ENCODE measurements around the gene SOD3. TPM values are rescaled to one million over a fixed set of nuclear protein-coding genes. Genes with fewer than 3 reads are reported as not detected.

SOD3 gene
- total and polyA plus RNA-seq, 10 of the 15 experiments (the other 5 are each of a cell fraction or from before 2014, with no cell fraction given), result not detected

DNA sequence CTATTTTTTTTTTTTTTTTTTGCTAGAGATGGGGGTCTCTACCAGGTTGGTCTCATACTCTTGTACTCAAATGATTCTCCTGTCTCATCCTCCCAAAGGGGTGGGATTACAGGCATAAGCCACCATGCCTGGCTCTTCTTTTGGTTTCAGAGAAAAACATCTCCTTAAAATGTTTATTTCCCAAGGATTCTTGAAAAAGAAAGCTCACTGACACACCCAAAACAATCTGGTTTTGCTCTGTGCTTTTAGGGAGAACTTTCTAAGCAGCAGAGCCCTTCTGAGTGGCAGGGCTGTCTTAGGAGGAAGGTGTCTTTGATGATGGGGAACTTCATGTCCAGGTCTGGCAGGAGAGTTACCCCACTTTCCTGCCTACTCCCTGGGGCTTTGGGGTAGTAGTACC is 1.2 kb downstream of the SOD3 start:
- Histone ChIP-seq H3K4me2 (ENCODE audit: control insufficient read depth, insufficient read depth) (no peak overlapping the region), H3K9ac (ENCODE audit: control insufficient read depth, insufficient read depth, low read length) (no peak overlapping the region), H4K20me1 (ENCODE audit: control insufficient read depth, insufficient read depth) (no peaks in the 10 kb centered on the region), H3K27ac (ENCODE audit: control insufficient read depth, insufficient read depth) (no peak overlapping the region), H3K36me3 (ENCODE audit: control insufficient read depth in 2 of 2, insufficient read depth in 2 of 2, low read length in 1 of 2) (no peaks in the 10 kb centered on the region), H2AFZ (ENCODE audit: control insufficient read depth, low read depth, low read length) (no peak overlapping the region), H3K79me2 (ENCODE audit: control insufficient read depth, insufficient read depth, low read length) (no peaks in the 10 kb centered on the region), H3K27me3 (replicated peaks in 1 of 2; ENCODE audit: control insufficient read depth in 2 of 2, insufficient read depth in 2 of 2, low read length in 1 of 2) (peaks cover 0 to 2% of the 10 kb centered on the region in 2 experiments; a peak in 1 of 4 replicates), H3K4me3 (no peak overlapping the region), H3K9me3 (replicated peaks; ENCODE audit: control insufficient read depth, insufficient read depth, low read length) (no peaks in the 10 kb centered on the region; the same call in 2 of the 3 replicates), H3K4me1 (ENCODE audit: control insufficient read depth, insufficient read depth, low read length) (no peaks in the 10 kb centered on the region)
- ChIA-PET SMC1A (ENCODE audit: uncharacterized antibody, unreplicated experiment) (no interaction called here), RAD21 (ENCODE audit: unreplicated experiment) (no interaction called here), POLR2A (interaction anchor here (0.6 kb wide), 1 partner anchor 9 kb away, joined by 3 read pairs; no protein-coding TSS in a partner anchor), CTCF (no interaction called here)
- in situ Hi-C loops (cut with MboI) (no loop called here), intact Hi-C loops (cut with micrococcal nuclease; ENCODE audit: unreplicated experiment) (no loop called here)
- DNase-seq (ENCODE audit: low read depth, low spot score) (no peak), FAIRE-seq (no peak), ATAC-seq (no peak)
- TF ChIP-seq NR2C2 (IDR thresholded peaks at IDR 0.05; ENCODE audit: borderline replicate concordance, control insufficient read depth, insufficient read length, low read depth) (no peak), HDGF (IDR thresholded peaks at IDR 0.05) (no peak), PAX5 (IDR thresholded peaks at IDR 0.05; ENCODE audit: borderline replicate concordance, low read depth, low read length) (no peak), BACH1 (IDR thresholded peaks at IDR 0.05; ENCODE audit: borderline replicate concordance) (no peak), MTA2 (IDR thresholded peaks at IDR 0.05; ENCODE audit: low read depth) (no peak), ASH2L (IDR thresholded peaks at IDR 0.05; ENCODE audit: borderline replicate concordance, low read depth) (no peak), RBBP5 (conservative IDR thresholded peaks at IDR 0.05) (no peak), ATF7 (IDR thresholded peaks at IDR 0.05; ENCODE audit: low read depth) (no peak), SP1 (IDR thresholded peaks at IDR 0.05; ENCODE audit: low read depth, low read length) (no peak), ZNF384 (IDR thresholded peaks at IDR 0.05; ENCODE audit: borderline replicate concordance, low read depth, low read length) (no peak)
- TF ChIP-seq, protein P1, sequence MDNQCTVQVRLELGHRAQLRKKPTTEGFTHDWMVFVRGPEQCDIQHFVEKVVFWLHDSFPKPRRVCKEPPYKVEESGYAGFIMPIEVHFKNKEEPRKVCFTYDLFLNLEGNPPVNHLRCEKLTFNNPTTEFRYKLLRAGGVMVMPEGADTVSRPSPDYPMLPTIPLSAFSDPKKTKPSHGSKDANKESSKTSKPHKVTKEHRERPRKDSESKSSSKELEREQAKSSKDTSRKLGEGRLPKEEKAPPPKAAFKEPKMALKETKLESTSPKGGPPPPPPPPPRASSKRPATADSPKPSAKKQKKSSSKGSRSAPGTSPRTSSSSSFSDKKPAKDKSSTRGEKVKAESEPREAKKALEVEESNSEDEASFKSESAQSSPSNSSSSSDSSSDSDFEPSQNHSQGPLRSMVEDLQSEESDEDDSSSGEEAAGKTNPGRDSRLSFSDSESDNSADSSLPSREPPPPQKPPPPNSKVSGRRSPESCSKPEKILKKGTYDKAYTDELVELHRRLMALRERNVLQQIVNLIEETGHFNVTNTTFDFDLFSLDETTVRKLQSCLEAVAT (IDR thresholded peaks at IDR 0.05), result no peak
- TF ChIP-seq, protein P2, sequence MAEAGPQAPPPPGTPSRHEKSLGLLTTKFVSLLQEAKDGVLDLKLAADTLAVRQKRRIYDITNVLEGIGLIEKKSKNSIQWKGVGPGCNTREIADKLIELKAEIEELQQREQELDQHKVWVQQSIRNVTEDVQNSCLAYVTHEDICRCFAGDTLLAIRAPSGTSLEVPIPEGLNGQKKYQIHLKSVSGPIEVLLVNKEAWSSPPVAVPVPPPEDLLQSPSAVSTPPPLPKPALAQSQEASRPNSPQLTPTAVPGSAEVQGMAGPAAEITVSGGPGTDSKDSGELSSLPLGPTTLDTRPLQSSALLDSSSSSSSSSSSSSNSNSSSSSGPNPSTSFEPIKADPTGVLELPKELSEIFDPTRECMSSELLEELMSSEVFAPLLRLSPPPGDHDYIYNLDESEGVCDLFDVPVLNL (IDR thresholded peaks at IDR 0.05; ENCODE audit: low read depth, low read length), result no peak
- TF ChIP-seq, protein P3, sequence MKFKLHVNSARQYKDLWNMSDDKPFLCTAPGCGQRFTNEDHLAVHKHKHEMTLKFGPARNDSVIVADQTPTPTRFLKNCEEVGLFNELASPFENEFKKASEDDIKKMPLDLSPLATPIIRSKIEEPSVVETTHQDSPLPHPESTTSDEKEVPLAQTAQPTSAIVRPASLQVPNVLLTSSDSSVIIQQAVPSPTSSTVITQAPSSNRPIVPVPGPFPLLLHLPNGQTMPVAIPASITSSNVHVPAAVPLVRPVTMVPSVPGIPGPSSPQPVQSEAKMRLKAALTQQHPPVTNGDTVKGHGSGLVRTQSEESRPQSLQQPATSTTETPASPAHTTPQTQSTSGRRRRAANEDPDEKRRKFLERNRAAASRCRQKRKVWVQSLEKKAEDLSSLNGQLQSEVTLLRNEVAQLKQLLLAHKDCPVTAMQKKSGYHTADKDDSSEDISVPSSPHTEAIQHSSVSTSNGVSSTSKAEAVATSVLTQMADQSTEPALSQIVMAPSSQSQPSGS (IDR thresholded peaks at IDR 0.05; ENCODE audit: low read length), result no peak
- TF ChIP-seq, protein P4, sequence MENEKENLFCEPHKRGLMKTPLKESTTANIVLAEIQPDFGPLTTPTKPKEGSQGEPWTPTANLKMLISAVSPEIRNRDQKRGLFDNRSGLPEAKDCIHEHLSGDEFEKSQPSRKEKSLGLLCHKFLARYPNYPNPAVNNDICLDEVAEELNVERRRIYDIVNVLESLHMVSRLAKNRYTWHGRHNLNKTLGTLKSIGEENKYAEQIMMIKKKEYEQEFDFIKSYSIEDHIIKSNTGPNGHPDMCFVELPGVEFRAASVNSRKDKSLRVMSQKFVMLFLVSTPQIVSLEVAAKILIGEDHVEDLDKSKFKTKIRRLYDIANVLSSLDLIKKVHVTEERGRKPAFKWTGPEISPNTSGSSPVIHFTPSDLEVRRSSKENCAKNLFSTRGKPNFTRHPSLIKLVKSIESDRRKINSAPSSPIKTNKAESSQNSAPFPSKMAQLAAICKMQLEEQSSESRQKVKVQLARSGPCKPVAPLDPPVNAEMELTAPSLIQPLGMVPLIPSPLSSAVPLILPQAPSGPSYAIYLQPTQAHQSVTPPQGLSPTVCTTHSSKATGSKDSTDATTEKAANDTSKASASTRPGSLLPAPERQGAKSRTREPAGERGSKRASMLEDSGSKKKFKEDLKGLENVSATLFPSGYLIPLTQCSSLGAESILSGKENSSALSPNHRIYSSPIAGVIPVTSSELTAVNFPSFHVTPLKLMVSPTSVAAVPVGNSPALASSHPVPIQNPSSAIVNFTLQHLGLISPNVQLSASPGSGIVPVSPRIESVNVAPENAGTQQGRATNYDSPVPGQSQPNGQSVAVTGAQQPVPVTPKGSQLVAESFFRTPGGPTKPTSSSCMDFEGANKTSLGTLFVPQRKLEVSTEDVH (IDR thresholded peaks at IDR 0.05; ENCODE audit: low read depth, partially characterized antibody), result no peak
- TF ChIP-seq, protein P5, sequence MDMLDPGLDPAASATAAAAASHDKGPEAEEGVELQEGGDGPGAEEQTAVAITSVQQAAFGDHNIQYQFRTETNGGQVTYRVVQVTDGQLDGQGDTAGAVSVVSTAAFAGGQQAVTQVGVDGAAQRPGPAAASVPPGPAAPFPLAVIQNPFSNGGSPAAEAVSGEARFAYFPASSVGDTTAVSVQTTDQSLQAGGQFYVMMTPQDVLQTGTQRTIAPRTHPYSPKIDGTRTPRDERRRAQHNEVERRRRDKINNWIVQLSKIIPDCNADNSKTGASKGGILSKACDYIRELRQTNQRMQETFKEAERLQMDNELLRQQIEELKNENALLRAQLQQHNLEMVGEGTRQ (IDR thresholded peaks at IDR 0.05; ENCODE audit: borderline replicate concordance, low read depth, low read length), result no peak
- no TSS peak for BruUV-seq (replicated peaks)

Measured in GM12878 (cell line).